Mucosa of descending colon (tissue), 3 donors: ENCODE results near the gene BASP1. TPM values are rescaled to one million over a fixed set of nuclear protein-coding genes. Genes with fewer than 3 reads are reported as not detected.

ENCODE experiments used
- ATAC-seq: fragments of 200-7000 bp; cut with Tn5 transposase; one replicate; pipeline ENCODE4 v1.9.1; 2020; ENCODE audit warnings: mild to moderate bottlenecking, moderate library complexity
- DNase-seq, 3 donors: peaks; one replicate each; pipeline ENCODE4 v3.0.0-alpha.2; 2020
- H3K36me3 ChIP-seq: fragments of 200-600 bp; one replicate; pipeline ENCODE4 v1.8.0; 2021; ENCODE audit warnings: low read depth, mild to moderate bottlenecking
- H3K4me1 ChIP-seq: fragments of 200-600 bp; one replicate; pipeline ENCODE4 v1.8.0; 2021; ENCODE audit warnings: low read depth, mild to moderate bottlenecking
- H3K4me3 ChIP-seq: fragments of 200-600 bp; one replicate; pipeline ENCODE4 v1.8.0; 2021; ENCODE audit warnings: mild to moderate bottlenecking
- H3K9me3 ChIP-seq: fragments of 200-600 bp; one replicate; pipeline ENCODE4 v1.8.0; 2021; ENCODE audit warnings: mild to moderate bottlenecking
- CTCF ChIP-seq: fragments of 200-600 bp; IDR thresholded peaks from one replicate; pipeline ENCODE4 v1.8.0; 2022; ENCODE audit warnings: antibody characterized with exemption, mild to moderate bottlenecking
- intact Hi-C, 2 donors: fragments of 100-400 bp; cut with DNase I in 1 of 2; cut with micrococcal nuclease in 1 of 2; formaldehyde crosslinking; loops; one replicate each; pipeline versions ENCODE4 v1.11.0 to v1.11.1; 2022; cut with DNase I, micrococcal nuclease
- total RNA-seq, 3 donors: library from RNA; stranded (reverse); fragmentation: NEBNext Ultra II Directional in 2 of 3; extraction: Animal tissue kit (Norgen Biotek cat#: 25700) in 2 of 3; gene quantifications; one replicate each; pipeline versions ENCODE4 v1.2.1 to v1.2.4, GENCODE V29; 2021 to 2023
- donor health status: DM: no; HTN: no; CAD: no; lungs with moderate emphysema.
- donor health status: DM: no; HTN: no; CAD: no.
- donor health status: DM: no; HTN: yes; CAD: no.

BASP1 gene
- total RNA-seq, 3 donors from 2014 or later, result 3.6 to 10.6 (median 8.6) TPM

GRCh38 chr5:17261075-17261474 is 43.6 kb downstream of the BASP1 start:
- Histone ChIP-seq H3K36me3 (no peaks in the 10 kb centered on the region), H3K4me3 (no peak overlapping the region), H3K9me3 (no peaks in the 10 kb centered on the region), H3K4me1 (peaks cover 6% of the 10 kb centered on the region)
- intact Hi-C loops, result no loop called here
- TF ChIP-seq CTCF, result no peak
- DNase-seq, result no peak
- no peak for ATAC-seq

GRCh38 chr5:17265041-17265440 is 47.6 kb downstream of the BASP1 start:
- ATAC-seq (no peak), DNase-seq (no peak)
- Histone ChIP-seq H3K36me3 (no peaks in the 10 kb centered on the region), H3K9me3 (no peaks in the 10 kb centered on the region), H3K4me3 (no peak overlapping the region), H3K4me1 (peaks cover 2% of the 10 kb centered on the region)
- intact Hi-C loops, result no loop called here
- no peak for TF ChIP-seq CTCF

DNA sequence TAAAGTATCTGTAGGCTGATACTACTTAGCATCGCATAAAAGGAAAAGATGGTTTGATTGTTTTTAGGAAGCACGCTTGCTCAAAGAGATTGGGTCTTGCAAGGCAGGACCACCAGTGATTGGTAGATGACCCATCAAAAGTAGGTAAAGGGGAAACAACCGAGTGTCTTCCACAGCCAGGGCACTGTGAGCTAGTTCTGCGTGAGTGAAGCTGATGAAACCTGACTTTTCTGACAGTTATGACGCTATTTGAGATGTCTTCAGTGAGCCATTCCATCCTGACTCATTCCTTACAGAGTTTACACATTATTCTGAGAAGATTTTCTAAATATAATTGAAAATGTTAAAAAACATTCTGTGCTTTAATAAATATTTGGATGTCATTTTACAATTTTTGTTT is 49.7 kb downstream of the BASP1 start:
- Histone ChIP-seq H3K9me3 (no peaks in the 10 kb centered on the region), H3K4me1 (no peaks in the 10 kb centered on the region), H3K4me3 (no peak overlapping the region), H3K36me3 (no peaks in the 10 kb centered on the region)
- TF ChIP-seq CTCF, result no peak
- intact Hi-C loops, result no loop called here
- DNase-seq (no peak), ATAC-seq (no peak)

DNA sequence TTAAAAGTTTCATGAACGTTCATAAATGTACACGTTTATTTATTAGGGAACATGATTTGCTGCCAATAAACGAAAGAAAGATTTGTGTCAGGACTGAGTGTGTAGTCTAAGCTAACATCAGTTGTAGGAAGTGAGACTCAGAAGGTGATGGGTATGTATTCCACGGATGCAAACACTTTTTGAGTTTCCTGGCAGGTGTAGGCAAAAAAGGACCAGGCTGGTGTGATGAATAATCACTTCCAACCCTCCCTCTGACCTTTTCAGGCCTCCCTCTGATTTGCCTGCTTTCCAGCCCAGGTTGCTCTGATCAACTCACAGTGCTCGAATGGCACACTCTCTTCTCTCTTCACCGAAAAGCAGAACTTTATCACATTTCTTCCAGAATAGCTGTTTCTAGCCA is 51.8 kb downstream of the BASP1 start:
- H3K4me1 ChIP-seq, result no peaks in the 10 kb centered on the region
- TF ChIP-seq CTCF, result no peak
- no peaks in the 10 kb centered on the region for H3K9me3 ChIP-seq
- intact Hi-C loops, result no loop called here
- no peak for DNase-seq
- peak; percentile 35 for ATAC-seq
- no peak overlapping the region for H3K4me3 ChIP-seq
- H3K36me3 ChIP-seq, result no peaks in the 10 kb centered on the region

DNA sequence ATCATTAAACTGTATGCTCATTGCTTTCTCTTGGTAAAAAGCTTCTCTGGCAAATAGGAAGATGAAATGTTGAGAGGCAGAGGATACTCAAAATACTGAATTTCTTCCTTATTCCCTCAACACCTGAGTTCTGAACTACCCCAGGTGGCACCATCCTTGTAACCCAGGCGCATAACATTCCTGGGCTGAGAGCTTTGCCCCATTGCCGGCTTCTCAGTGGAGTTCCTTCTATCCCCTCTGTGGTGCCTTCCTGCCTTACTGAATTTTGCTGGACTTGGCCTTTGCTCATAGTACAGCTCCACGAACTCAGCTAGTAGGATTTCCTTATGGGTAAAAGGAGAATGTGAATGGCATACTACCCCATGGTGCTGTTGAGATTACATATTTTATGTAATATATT is 54.7 kb downstream of the BASP1 start:
- DNase-seq, result no peak
- no peaks in the 10 kb centered on the region for H3K4me1 ChIP-seq
- no peak overlapping the region for H3K4me3 ChIP-seq
- H3K9me3 ChIP-seq, result no peaks in the 10 kb centered on the region
- no peaks in the 10 kb centered on the region for H3K36me3 ChIP-seq
- TF ChIP-seq CTCF, result no peak
- ATAC-seq, result no peak
- intact Hi-C loops, result no loop called here
